Neural crest cell (in vitro differentiated cells): ENCODE measurements around the gene ZNF664. TPM values are rescaled to one million over a fixed set of nuclear protein-coding genes. Genes with fewer than 3 reads are reported as not detected.

Experiments
- DNase-seq: peaks from one replicate; pipeline ENCODE4 v3.0.0; 2021; ENCODE audit warnings: low read depth, mixed read lengths, low spot score
- H3K27ac Mint-ChIP-seq: one replicate; pipeline ENCODE4 v1.8.0; 2021; ENCODE audit warnings: mild to moderate bottlenecking, mixed read lengths; ENCODE audit not compliant: unreplicated experiment
- H3K27me3 Mint-ChIP-seq: 2 replicates; pipeline ENCODE4 v1.8.0; 2021; ENCODE audit warnings: low read depth, mild to moderate bottlenecking, mixed read lengths
- H3K36me3 Mint-ChIP-seq: 2 replicates; pipeline ENCODE4 v1.8.0; 2021; ENCODE audit warnings: low read depth, mild to moderate bottlenecking, mixed read lengths
- H3K4me1 Mint-ChIP-seq: 2 replicates; pipeline ENCODE4 v1.8.0; 2021; ENCODE audit warnings: mixed read lengths
- H3K4me3 Mint-ChIP-seq: one replicate; pipeline ENCODE4 v1.8.0; 2021; ENCODE audit warnings: mild to moderate bottlenecking, mixed read lengths
- H3K9me3 Mint-ChIP-seq: 2 replicates; pipeline ENCODE4 v1.8.0; 2021; ENCODE audit warnings: mixed read lengths
- long read RNA-seq: library from polyadenylated mRNA; unstranded; transcript quantifications from one replicate; pipeline ENCODE4 v2.0.0, GENCODE V29; 2020
- total RNA-seq: library from RNA; stranded (reverse); gene quantifications from 2 replicates; pipeline ENCODE4 v1.2.1, GENCODE V29; 2021
- TF ChIP-seq, protein P1 (sequence below): fragments of 200-600 bp; sonication (generic); conservative IDR thresholded peaks from 2 replicates; pipeline ENCODE4 v1.5.0; 2021; ENCODE audit warnings: antibody characterized with exemption, mild to moderate bottlenecking

The ZNF664 gene
- 156 and 167 TPM in 2 replicates for total RNA-seq
- long read RNA-seq, full-length matches to known transcripts, result 3 of 4 reads
- long read RNA-seq, partial matches to known transcripts, result 0 of 4 reads
- long read RNA-seq, other reads (novel, unspliced or antisense), result 1 of 4 reads

DNA sequence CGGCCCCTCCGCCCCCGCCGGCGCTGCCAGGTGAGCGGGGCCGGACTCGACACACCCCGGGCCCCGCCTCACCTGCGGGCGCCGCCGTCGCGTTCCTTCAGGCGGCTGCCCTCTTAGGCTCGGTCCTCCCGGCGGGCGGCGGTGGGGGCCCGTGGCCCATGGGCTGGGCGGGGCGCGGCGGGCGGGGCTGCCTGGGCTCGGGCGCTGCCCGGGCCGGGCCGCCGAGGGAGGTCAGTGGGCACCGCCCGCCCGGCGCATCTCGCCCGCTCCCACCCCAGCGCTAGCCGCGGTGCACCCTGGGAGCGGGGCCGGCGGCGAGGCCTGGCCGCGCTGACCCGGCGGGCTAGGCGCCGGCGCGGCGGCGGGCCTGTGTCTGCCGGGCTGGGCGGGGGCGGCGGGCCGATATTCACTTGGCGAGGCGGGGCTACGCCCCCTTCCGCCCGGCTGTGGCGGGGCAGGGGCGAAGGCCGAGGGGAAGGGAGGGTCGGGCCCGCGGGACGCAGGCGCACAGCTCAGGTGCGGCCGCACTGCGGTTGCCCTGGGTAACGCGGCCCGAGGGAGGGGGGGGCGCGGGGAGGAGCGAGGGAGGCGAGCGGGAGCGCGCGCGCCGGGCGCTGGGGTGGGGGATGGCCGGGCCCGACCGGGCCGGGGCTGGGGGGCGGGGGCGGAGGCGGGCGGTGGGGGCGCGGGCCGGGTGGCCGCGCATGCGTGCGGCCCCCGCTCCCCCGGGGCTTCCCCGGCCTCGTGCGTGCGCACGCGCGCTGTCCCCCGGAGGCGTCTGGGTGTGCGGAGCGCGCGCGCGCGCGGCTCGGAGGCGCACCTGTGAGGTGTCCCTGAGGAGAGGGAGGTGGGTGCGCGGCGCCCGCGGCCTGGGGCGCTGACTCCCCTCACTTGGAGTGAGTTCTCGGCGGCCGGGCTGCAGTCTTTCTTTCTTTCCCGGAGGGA, at the start of gene ZNF664, which contains the start of gene CCDC92:
TSS of gene ZNF664 (plus strand) at position 759 of the 945 bp plus-strand sequence. CDS start 38,930 bp downstream, outside the sequence.
TSS of gene CCDC92 (minus strand) at position 375 of the 945 bp plus-strand sequence. CDS start 28,526 bp downstream, outside the sequence.
- no peaks in the 10 kb centered on the region for H3K9me3 Mint-ChIP-seq
- peaks cover 13% of the 10 kb centered on the region for H3K36me3 Mint-ChIP-seq
- TF ChIP-seq, protein P1, sequence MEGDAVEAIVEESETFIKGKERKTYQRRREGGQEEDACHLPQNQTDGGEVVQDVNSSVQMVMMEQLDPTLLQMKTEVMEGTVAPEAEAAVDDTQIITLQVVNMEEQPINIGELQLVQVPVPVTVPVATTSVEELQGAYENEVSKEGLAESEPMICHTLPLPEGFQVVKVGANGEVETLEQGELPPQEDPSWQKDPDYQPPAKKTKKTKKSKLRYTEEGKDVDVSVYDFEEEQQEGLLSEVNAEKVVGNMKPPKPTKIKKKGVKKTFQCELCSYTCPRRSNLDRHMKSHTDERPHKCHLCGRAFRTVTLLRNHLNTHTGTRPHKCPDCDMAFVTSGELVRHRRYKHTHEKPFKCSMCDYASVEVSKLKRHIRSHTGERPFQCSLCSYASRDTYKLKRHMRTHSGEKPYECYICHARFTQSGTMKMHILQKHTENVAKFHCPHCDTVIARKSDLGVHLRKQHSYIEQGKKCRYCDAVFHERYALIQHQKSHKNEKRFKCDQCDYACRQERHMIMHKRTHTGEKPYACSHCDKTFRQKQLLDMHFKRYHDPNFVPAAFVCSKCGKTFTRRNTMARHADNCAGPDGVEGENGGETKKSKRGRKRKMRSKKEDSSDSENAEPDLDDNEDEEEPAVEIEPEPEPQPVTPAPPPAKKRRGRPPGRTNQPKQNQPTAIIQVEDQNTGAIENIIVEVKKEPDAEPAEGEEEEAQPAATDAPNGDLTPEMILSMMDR, result peak; percentile 25
- H3K27ac Mint-ChIP-seq, result peak within 1 kb of the TSS; percentile 91
- H3K4me1 Mint-ChIP-seq, result peaks cover 57% of the 10 kb centered on the region
- peak within 1 kb of the TSS; percentile 97 for H3K4me3 Mint-ChIP-seq
- peaks cover 15% of the 10 kb centered on the region for H3K27me3 Mint-ChIP-seq
- DNase-seq, result peak; percentile 95

GRCh38 chr12:123923927-123924326, 49.1 kb upstream of the ZNF664 start:
- Mint-ChIP-seq H3K27ac (no peak overlapping the region), H3K36me3 (no peaks in the 10 kb centered on the region), H3K9me3 (no peaks in the 10 kb centered on the region), H3K27me3 (no peaks in the 10 kb centered on the region), H3K4me1 (peaks cover 4% of the 10 kb centered on the region), H3K4me3 (no peak overlapping the region)
- no peak for DNase-seq
- TF ChIP-seq, protein P1, result no peak

DNA sequence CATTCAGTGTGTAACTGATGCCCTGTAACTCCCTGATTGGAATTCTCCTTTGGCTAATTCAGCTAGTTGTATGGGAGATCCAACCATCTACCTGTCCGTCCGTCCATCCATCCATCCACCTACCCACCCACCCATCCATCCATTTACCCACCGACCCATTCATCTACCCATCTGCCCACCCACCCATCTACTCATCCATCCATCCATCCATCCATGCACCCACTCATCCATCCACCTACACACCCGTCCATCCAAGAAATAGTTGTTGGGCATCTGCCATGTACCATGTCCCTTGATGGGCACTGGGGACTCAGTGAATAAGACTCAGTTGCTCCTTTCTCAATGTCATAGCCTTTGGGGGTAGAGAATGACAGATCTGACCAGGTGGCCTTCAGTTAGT, 48.5 kb upstream of the ZNF664 start:
- Mint-ChIP-seq H3K36me3 (peaks cover 2% of the 10 kb centered on the region), H3K27ac (no peak overlapping the region), H3K4me3 (no peak overlapping the region), H3K9me3 (no peaks in the 10 kb centered on the region), H3K27me3 (no peaks in the 10 kb centered on the region), H3K4me1 (peaks cover 9% of the 10 kb centered on the region)
- TF ChIP-seq, protein P1, result no peak
- DNase-seq, result no peak

- no peaks in the 10 kb centered on the region for H3K9me3 Mint-ChIP-seq
- no peak overlapping the region for H3K4me3 Mint-ChIP-seq
- no peaks in the 10 kb centered on the region for H3K27me3 Mint-ChIP-seq
- peaks cover 13% of the 10 kb centered on the region for H3K36me3 Mint-ChIP-seq
- no peak for DNase-seq
- H3K27ac Mint-ChIP-seq, result no peak overlapping the region
- H3K4me1 Mint-ChIP-seq, result peaks cover 9% of the 10 kb centered on the region
- TF ChIP-seq, protein P1, result no peak
These were observed 44.6 kb upstream of the ZNF664 start for GRCh38 chr12:123928274-123928865.

- peaks cover 16% of the 10 kb centered on the region for H3K36me3 Mint-ChIP-seq
- no peak overlapping the region for H3K4me3 Mint-ChIP-seq
- no peak for DNase-seq
- no peak overlapping the region for H3K27ac Mint-ChIP-seq
- TF ChIP-seq, protein P1, result no peak
- no peaks in the 10 kb centered on the region for H3K9me3 Mint-ChIP-seq
- H3K4me1 Mint-ChIP-seq, result peaks cover 9% of the 10 kb centered on the region
- no peaks in the 10 kb centered on the region for H3K27me3 Mint-ChIP-seq
These were observed 44.1 kb upstream of the ZNF664 start for GRCh38 chr12:123928897-123929296.
